A549 (cell line): ENCODE measurements around the gene TXNRD1.

Source experiments
- EP300 ChIP-seq, 2 experiments: fragments of >200 bp; sonication (Bioruptor Twin); formaldehyde crosslinking; IDR thresholded peaks; 2 replicates in 1 of 2; 3 replicates in 1 of 2; pipeline ENCODE4 v1.6.1; 2016 to 2017
- FOSL2 ChIP-seq, 2 experiments: fragments of 450-650 bp in 1 of 2; fragments of >200 bp in 1 of 2; sonication (Bioruptor Twin) in 1 of 2; formaldehyde crosslinking; IDR thresholded peaks; 2 replicates each; pipeline versions ENCODE4 v1.5.0 to v1.6.1; 2016 to 2020; ENCODE audit warnings: mild to moderate bottlenecking in 1 of 2, moderate library complexity in 1 of 2
- JUN ChIP-seq, 2 experiments: fragments of >200 bp; sonication (Bioruptor Twin); formaldehyde crosslinking; IDR thresholded peaks; 2 replicates in 1 of 2; 3 replicates in 1 of 2; pipeline ENCODE4 v1.6.1; 2016 to 2017
- MAX ChIP-seq: IDR thresholded peaks from 2 replicates; pipeline ENCODE4 v1.6.1; 2012
- POLR2A ChIP-seq: IDR thresholded peaks from 2 replicates; pipeline ENCODE4 v1.6.1; 2012; ENCODE audit warnings: mild to moderate bottlenecking, low read length
- RNF2 ChIP-seq: fragments of 200-600 bp; sonication (generic); IDR thresholded peaks from 2 replicates; pipeline ENCODE4 v1.6.1; 2016; ENCODE audit warnings: low read depth, mild to moderate bottlenecking, antibody characterized with exemption, moderate library complexity, borderline replicate concordance
- SREBF2 ChIP-seq: fragments of 450-650 bp; IDR thresholded peaks from 2 replicates; pipeline ENCODE4 v1.6.1; 2014; ENCODE audit warnings: mild to moderate bottlenecking, moderate library complexity
- TF ChIP-seq, protein P1 (sequence below): fragments of >200 bp; sonication (Bioruptor Twin); formaldehyde crosslinking; IDR thresholded peaks from 3 replicates; pipeline ENCODE4 v1.5.1; 2016
- TF ChIP-seq, protein P2 (sequence below): fragments of 250-450 bp; sonication (Bioruptor Pico); IDR thresholded peaks from 2 replicates; pipeline ENCODE4 v1.5.0; 2021; ENCODE audit warnings: mild to moderate bottlenecking, moderate library complexity, borderline replicate concordance

- TF ChIP-seq EP300 (IDR thresholded peaks at IDR 0.05) = peak; percentile 78 to 95
- TF ChIP-seq SREBF2 = no peak
- TF ChIP-seq RNF2 = no peak
- TF ChIP-seq, protein P1, sequence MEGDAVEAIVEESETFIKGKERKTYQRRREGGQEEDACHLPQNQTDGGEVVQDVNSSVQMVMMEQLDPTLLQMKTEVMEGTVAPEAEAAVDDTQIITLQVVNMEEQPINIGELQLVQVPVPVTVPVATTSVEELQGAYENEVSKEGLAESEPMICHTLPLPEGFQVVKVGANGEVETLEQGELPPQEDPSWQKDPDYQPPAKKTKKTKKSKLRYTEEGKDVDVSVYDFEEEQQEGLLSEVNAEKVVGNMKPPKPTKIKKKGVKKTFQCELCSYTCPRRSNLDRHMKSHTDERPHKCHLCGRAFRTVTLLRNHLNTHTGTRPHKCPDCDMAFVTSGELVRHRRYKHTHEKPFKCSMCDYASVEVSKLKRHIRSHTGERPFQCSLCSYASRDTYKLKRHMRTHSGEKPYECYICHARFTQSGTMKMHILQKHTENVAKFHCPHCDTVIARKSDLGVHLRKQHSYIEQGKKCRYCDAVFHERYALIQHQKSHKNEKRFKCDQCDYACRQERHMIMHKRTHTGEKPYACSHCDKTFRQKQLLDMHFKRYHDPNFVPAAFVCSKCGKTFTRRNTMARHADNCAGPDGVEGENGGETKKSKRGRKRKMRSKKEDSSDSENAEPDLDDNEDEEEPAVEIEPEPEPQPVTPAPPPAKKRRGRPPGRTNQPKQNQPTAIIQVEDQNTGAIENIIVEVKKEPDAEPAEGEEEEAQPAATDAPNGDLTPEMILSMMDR = peak; percentile 70
- TF ChIP-seq, protein P2, sequence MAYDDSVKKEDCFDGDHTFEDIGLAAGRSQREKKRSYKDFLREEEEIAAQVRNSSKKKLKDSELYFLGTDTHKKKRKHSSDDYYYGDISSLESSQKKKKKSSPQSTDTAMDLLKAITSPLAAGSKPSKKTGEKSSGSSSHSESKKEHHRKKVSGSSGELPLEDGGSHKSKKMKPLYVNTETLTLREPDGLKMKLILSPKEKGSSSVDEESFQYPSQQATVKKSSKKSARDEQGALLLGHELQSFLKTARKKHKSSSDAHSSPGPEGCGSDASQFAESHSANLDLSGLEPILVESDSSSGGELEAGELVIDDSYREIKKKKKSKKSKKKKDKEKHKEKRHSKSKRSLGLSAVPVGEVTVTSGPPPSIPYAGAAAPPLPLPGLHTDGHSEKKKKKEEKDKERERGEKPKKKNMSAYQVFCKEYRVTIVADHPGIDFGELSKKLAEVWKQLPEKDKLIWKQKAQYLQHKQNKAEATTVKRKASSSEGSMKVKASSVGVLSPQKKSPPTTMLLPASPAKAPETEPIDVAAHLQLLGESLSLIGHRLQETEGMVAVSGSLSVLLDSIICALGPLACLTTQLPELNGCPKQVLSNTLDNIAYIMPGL (CRISPR knock-in tag) = no peak
- TF ChIP-seq POLR2A = no peak
- TF ChIP-seq JUN (IDR thresholded peaks at IDR 0.05) = peak; percentile 86 to 94
- TF ChIP-seq FOSL2 (IDR thresholded peaks at IDR 0.05) = peak; percentile 77; the same call in 1 of the 2 replicates
- peak; percentile 95 for TF ChIP-seq FOSL2 (CRISPR knock-in tag; IDR thresholded peaks at IDR 0.05)
- peak; percentile 75 for TF ChIP-seq MAX
Measured at GRCh38 chr12:104177663-104178501, 37.7 kb upstream of the TXNRD1 start.
